Thoracic aorta (tissue), 2 donors: Measurements from ENCODE around the gene FFAR3. TPM values are rescaled to one million over a fixed set of nuclear protein-coding genes. Genes with fewer than 3 reads are reported as not detected.
A peak's percentile ranks its signal among the peaks of the same experiment; 100 is the strongest.

Experiments used
- ATAC-seq: fragments of 150-250 bp; one replicate; pipeline ENCODE4 v1.8.0; 2017; ENCODE audit warnings: low read depth; ENCODE audit not compliant: insufficient number of reproducible peaks, low FRiP score
- DNase-seq: peaks from one replicate; pipeline ENCODE4 v3.0.0-alpha.2; 2020; ENCODE audit warnings: low spot score
- H3K27ac ChIP-seq, 2 donors: fragments of 200-600 bp; sonication (generic); 1 replicate in 1 of 2; 2 replicates in 1 of 2; pipeline ENCODE4 v1.5.1; 2016; ENCODE audit warnings: mild to moderate bottlenecking in 2 of 2, moderate library complexity in 2 of 2
- H3K27me3 ChIP-seq: fragments of 200-600 bp; sonication (generic); replicated peaks from 2 replicates; pipeline ENCODE4 v1.6.0; 2016; ENCODE audit warnings: mild to moderate bottlenecking; ENCODE audit not compliant: insufficient read depth
- H3K36me3 ChIP-seq: fragments of 200-600 bp; sonication (generic); one replicate; pipeline ENCODE4 v1.5.1; 2016
- H3K4me1 ChIP-seq, 2 donors: fragments of 200-600 bp; sonication (generic); 1 replicate in 1 of 2; 2 replicates in 1 of 2; pipeline versions ENCODE4 v1.5.1 to v1.6.0; 2016; ENCODE audit warnings: low read depth in 2 of 2, mild to moderate bottlenecking in 1 of 2; ENCODE audit not compliant: control insufficient read depth in 1 of 2
- H3K4me3 ChIP-seq: fragments of 200-600 bp; sonication (generic); 2 replicates; pipeline ENCODE4 v1.5.1; 2016; ENCODE audit warnings: mild to moderate bottlenecking
- H3K9me3 ChIP-seq: fragments of 200-600 bp; sonication (generic); 2 replicates; pipeline ENCODE4 v1.5.1; 2016
- CTCF ChIP-seq: fragments of 200-600 bp; sonication (generic); IDR thresholded peaks from one replicate; pipeline ENCODE4 v1.5.1; 2019; ENCODE audit warnings: antibody characterized with exemption
- total RNA-seq, 2 donors: library from RNA; depleted of rRNA; stranded (reverse); fragments of >200 nt; gene quantifications; one replicate each; pipeline versions ENCODE4 v1.1.0 to v1.2.3, GENCODE V29; 2016

Gene FFAR3
- total RNA-seq, 2 donors from 2014 or later: not detected

- no peak for TF ChIP-seq CTCF
- H3K9me3 ChIP-seq: no peaks in the 10 kb centered on the region
- H3K4me1 ChIP-seq: no peaks in the 10 kb centered on the region
- ATAC-seq (no peak), DNase-seq (no peak)
- no peak overlapping the region for H3K27ac ChIP-seq
- H3K4me3 ChIP-seq: no peak overlapping the region
- H3K36me3 ChIP-seq: no peaks in the 10 kb centered on the region
- no peaks in the 10 kb centered on the region for H3K27me3 ChIP-seq
Observed at GRCh38 chr19:35403116-35403760, 45.0 kb downstream of the FFAR3 start.

- peak; percentile 17 for DNase-seq
- H3K27me3 ChIP-seq: no peaks in the 10 kb centered on the region
- no peak for TF ChIP-seq CTCF
- no peaks in the 10 kb centered on the region for H3K4me1 ChIP-seq
- no peaks in the 10 kb centered on the region for H3K36me3 ChIP-seq
- no peak overlapping the region for H3K27ac ChIP-seq
- ATAC-seq: no peak
- no peaks in the 10 kb centered on the region for H3K9me3 ChIP-seq
- H3K4me3 ChIP-seq: no peak overlapping the region
Observed at GRCh38 chr19:35404879-35405622, 46.8 kb downstream of the FFAR3 start.

GRCh38 chr19:35407619-35408018, 49.4 kb downstream of the FFAR3 start:
- H3K9me3 ChIP-seq: no peaks in the 10 kb centered on the region
- ATAC-seq: no peak
- no peak overlapping the region for H3K27ac ChIP-seq
- no peaks in the 10 kb centered on the region for H3K27me3 ChIP-seq
- no peaks in the 10 kb centered on the region for H3K4me1 ChIP-seq
- DNase-seq: no peak
- no peak overlapping the region for H3K4me3 ChIP-seq
- no peaks in the 10 kb centered on the region for H3K36me3 ChIP-seq
- no peak for TF ChIP-seq CTCF

GRCh38 chr19:35408284-35409171, 50.3 kb downstream of the FFAR3 start:
- H3K36me3 ChIP-seq: no peaks in the 10 kb centered on the region
- H3K4me3 ChIP-seq: no peak overlapping the region
- no peak overlapping the region for H3K27ac ChIP-seq
- no peaks in the 10 kb centered on the region for H3K27me3 ChIP-seq
- H3K4me1 ChIP-seq: no peaks in the 10 kb centered on the region
- no peak for ATAC-seq
- H3K9me3 ChIP-seq: no peaks in the 10 kb centered on the region
- no peak for DNase-seq
- no peak for TF ChIP-seq CTCF

GRCh38 chr19:35409191-35409590, 50.9 kb downstream of the FFAR3 start:
- H3K4me1 ChIP-seq: no peaks in the 10 kb centered on the region
- no peaks in the 10 kb centered on the region for H3K27me3 ChIP-seq
- no peak for TF ChIP-seq CTCF
- DNase-seq: no peak
- no peak overlapping the region for H3K4me3 ChIP-seq
- no peaks in the 10 kb centered on the region for H3K36me3 ChIP-seq
- peak; percentile 50 for ATAC-seq
- H3K27ac ChIP-seq: no peak overlapping the region
- H3K9me3 ChIP-seq: no peaks in the 10 kb centered on the region
